Loucy (cell line): ENCODE data around the gene CYB5B.

Experiments
- EZH2phosphoT487 ChIP-seq: fragments of 200-600 bp; IDR thresholded peaks from 2 replicates; pipeline ENCODE4 v1.6.1; 2018; ENCODE audit warnings: antibody characterized with exemption, mild to moderate bottlenecking, moderate library complexity, borderline replicate concordance
- TF ChIP-seq, protein P1 (sequence below): fragments of 200-600 bp; sonication (generic); conservative IDR thresholded peaks from 2 replicates; pipeline ENCODE4 v1.5.1; 2014; ENCODE audit warnings: mild to moderate bottlenecking, antibody characterized with exemption, low read length

GRCh38 chr16:69396187-69397061 lies 28.0 kb upstream of the CYB5B start:
- TF ChIP-seq, protein P1, sequence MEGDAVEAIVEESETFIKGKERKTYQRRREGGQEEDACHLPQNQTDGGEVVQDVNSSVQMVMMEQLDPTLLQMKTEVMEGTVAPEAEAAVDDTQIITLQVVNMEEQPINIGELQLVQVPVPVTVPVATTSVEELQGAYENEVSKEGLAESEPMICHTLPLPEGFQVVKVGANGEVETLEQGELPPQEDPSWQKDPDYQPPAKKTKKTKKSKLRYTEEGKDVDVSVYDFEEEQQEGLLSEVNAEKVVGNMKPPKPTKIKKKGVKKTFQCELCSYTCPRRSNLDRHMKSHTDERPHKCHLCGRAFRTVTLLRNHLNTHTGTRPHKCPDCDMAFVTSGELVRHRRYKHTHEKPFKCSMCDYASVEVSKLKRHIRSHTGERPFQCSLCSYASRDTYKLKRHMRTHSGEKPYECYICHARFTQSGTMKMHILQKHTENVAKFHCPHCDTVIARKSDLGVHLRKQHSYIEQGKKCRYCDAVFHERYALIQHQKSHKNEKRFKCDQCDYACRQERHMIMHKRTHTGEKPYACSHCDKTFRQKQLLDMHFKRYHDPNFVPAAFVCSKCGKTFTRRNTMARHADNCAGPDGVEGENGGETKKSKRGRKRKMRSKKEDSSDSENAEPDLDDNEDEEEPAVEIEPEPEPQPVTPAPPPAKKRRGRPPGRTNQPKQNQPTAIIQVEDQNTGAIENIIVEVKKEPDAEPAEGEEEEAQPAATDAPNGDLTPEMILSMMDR: peak; percentile 3
- no peak for TF ChIP-seq EZH2phosphoT487
